Mesendoderm (in vitro differentiated cells): ENCODE measurements around the gene SGK1.

Source experiments
- DNase-seq: peaks from one replicate; pipeline ENCODE4 v3.0.0; 2013
- H2AK5ac ChIP-seq: 2 replicates; pipeline ENCODE4 v1.6.1; 2013; ENCODE audit warnings: low read length, inconsistent platforms
- H2BK120ac ChIP-seq: 2 replicates; pipeline ENCODE4 v1.6.1; 2013; ENCODE audit warnings: low read depth, mild to moderate bottlenecking, low read length, moderate library complexity, mixed read lengths
- H2BK15ac ChIP-seq: replicated peaks from 2 replicates; pipeline ENCODE4 v1.6.1; 2013; ENCODE audit warnings: low read depth, mild to moderate bottlenecking, moderate library complexity
- H2BK5ac ChIP-seq: 2 replicates; pipeline ENCODE4 v1.6.1; 2013; ENCODE audit warnings: low read length, inconsistent platforms
- H3K18ac ChIP-seq: 2 replicates; pipeline ENCODE4 v1.6.1; 2013; ENCODE audit warnings: mild to moderate bottlenecking, low read length, mixed read lengths
- H3K23ac ChIP-seq: one replicate; pipeline ENCODE4 v1.6.1; 2013; ENCODE audit warnings: low read length
- H3K27ac ChIP-seq: 2 replicates; pipeline ENCODE4 v1.5.1; 2013; ENCODE audit warnings: low read depth, mild to moderate bottlenecking, inconsistent platforms, low read length, moderate library complexity
- H3K27me3 ChIP-seq: 2 replicates; pipeline ENCODE4 v1.6.1; 2013; ENCODE audit warnings: low read length, control low read depth, mild to moderate bottlenecking, inconsistent platforms; ENCODE audit not compliant: insufficient read depth, poor library complexity
- H3K36me3 ChIP-seq: 2 replicates; pipeline ENCODE4 v1.6.1; 2013; ENCODE audit warnings: low read length, inconsistent platforms; ENCODE audit not compliant: control insufficient read depth, insufficient read depth
- H3K4ac ChIP-seq: one replicate; pipeline ENCODE4 v1.6.1; 2013; ENCODE audit warnings: low read depth, mild to moderate bottlenecking, low read length, moderate library complexity
- H3K4me1 ChIP-seq: 2 replicates; pipeline ENCODE4 v1.6.1; 2013; ENCODE audit warnings: low read depth, low read length, inconsistent platforms; ENCODE audit not compliant: control insufficient read depth
- H3K4me2 ChIP-seq: 2 replicates; pipeline ENCODE4 v1.6.1; 2013; ENCODE audit warnings: low read length
- H3K4me3 ChIP-seq: 2 replicates; pipeline ENCODE4 v1.5.1; 2013; ENCODE audit warnings: mild to moderate bottlenecking, low read length
- H3K56ac ChIP-seq: one replicate; pipeline ENCODE4 v1.6.1; 2013; ENCODE audit warnings: low read length
- H3K79me1 ChIP-seq: 2 replicates; pipeline ENCODE4 v1.6.1; 2013; ENCODE audit warnings: low read length, inconsistent platforms
- H3K79me2 ChIP-seq: 2 replicates; pipeline ENCODE4 v1.6.1; 2013; ENCODE audit warnings: mild to moderate bottlenecking, low read length; ENCODE audit not compliant: control insufficient read depth, insufficient read depth
- H3K9ac ChIP-seq: 2 replicates; pipeline ENCODE4 v1.6.1; 2013; ENCODE audit warnings: low read length, inconsistent platforms
- H4K5ac ChIP-seq: one replicate; pipeline ENCODE4 v1.6.1; 2013; ENCODE audit warnings: low read length
- H4K8ac ChIP-seq: one replicate; pipeline ENCODE4 v1.6.1; 2013; ENCODE audit warnings: low read depth, mild to moderate bottlenecking, control low read depth, low read length, moderate library complexity
- WGBS: extraction: QIAGEN DNeasy Blood & Tissue Kit; methylation state at CpG from one replicate; pipeline ENCODE4 v1.1.7; 2013; ENCODE audit warnings: low lambda C conversion rate, missing lambda C conversion rate; ENCODE audit not compliant: insufficient coverage; ENCODE audit errors: extremely low coverage; 5-methylcytosine and 5-hydroxymethylcytosine counted together

The SGK1 gene

DNA sequence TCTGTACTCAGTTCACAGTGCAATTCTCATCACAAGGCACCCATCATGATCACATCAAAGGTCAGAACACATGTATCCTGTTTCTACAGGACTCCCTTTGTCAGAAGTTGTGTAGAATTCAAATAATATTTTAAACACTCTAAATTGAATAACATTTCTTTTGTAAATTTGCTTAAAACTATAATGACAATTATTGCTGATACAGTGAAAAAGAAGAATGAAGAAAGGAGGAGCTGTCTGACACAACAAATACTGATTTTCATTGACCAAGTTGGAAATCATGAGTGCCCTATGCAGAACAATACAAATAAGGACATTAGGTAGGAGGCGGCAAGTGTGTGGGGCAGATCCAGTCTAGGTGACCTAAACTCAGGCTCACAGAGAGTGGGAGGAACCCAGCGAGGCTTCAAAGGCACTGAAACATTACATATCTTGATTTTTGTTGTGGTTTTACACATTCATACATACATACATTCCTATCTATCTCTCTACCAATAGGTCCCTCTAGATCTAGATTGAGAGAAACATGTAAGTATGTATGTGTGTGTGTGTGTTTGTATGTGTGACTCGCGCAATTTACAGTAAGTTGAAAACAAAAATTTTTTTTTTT, 186.3 kb downstream of the SGK1 start:
- no peak overlapping the region for H4K8ac ChIP-seq
- no peaks in the 10 kb centered on the region for H3K27me3 ChIP-seq
- H3K79me1 ChIP-seq = no peaks in the 10 kb centered on the region
- H2BK5ac ChIP-seq = no peak overlapping the region
- H3K27ac ChIP-seq = no peak overlapping the region
- no CpG with 5 or more reads among the region's 4 CpGs for WGBS
- H3K79me2 ChIP-seq = no peaks in the 10 kb centered on the region
- no peak overlapping the region for H3K4me2 ChIP-seq
- no peak overlapping the region for H2AK5ac ChIP-seq
- no peak overlapping the region for H3K56ac ChIP-seq
- no peak overlapping the region for H3K9ac ChIP-seq
- DNase-seq = no peak
- H2BK15ac ChIP-seq = no peak overlapping the region
- no peak overlapping the region for H3K23ac ChIP-seq
- no peak overlapping the region for H4K5ac ChIP-seq
- H3K4me1 ChIP-seq = no peaks in the 10 kb centered on the region
- H3K18ac ChIP-seq = no peak overlapping the region
- H3K36me3 ChIP-seq = no peaks in the 10 kb centered on the region
- no peak overlapping the region for H3K4ac ChIP-seq
- no peak overlapping the region for H3K4me3 ChIP-seq
- no peak overlapping the region for H2BK120ac ChIP-seq

DNA sequence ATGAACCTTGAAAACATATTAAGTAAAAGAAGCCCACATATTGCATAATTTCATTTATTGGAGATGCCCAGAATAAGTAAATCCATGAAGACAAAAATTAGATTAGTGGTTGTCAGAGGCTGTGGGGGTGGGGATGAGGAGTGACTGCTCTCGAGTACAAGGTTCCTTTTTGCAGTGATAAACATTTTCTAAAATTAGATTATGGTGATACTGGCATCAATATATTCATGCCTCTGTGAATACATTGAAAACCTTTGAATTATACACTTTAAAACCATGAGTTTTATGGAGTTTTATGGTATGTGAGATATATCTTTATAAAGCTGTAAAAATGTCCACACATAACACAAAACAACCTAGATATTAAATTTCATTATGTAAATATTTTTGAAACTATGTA, 189.8 kb downstream of the SGK1 start:
- Histone ChIP-seq H3K79me2 (no peaks in the 10 kb centered on the region), H3K4me2 (no peak overlapping the region), H2AK5ac (no peak overlapping the region), H3K9ac (no peak overlapping the region), H3K27ac (no peak overlapping the region), H2BK15ac (no peak overlapping the region), H3K27me3 (no peaks in the 10 kb centered on the region), H3K4me3 (no peak overlapping the region), H4K8ac (no peak overlapping the region), H3K4ac (no peak overlapping the region), H3K36me3 (no peaks in the 10 kb centered on the region), H3K4me1 (no peaks in the 10 kb centered on the region), H2BK5ac (no peak overlapping the region), H3K79me1 (no peaks in the 10 kb centered on the region), H3K23ac (no peak overlapping the region), H4K5ac (no peak overlapping the region), H3K56ac (no peak overlapping the region), H2BK120ac (no peak overlapping the region), H3K18ac (no peak overlapping the region)
- no CpG with 5 or more reads among the region's 1 CpG for WGBS
- no peak for DNase-seq

DNA sequence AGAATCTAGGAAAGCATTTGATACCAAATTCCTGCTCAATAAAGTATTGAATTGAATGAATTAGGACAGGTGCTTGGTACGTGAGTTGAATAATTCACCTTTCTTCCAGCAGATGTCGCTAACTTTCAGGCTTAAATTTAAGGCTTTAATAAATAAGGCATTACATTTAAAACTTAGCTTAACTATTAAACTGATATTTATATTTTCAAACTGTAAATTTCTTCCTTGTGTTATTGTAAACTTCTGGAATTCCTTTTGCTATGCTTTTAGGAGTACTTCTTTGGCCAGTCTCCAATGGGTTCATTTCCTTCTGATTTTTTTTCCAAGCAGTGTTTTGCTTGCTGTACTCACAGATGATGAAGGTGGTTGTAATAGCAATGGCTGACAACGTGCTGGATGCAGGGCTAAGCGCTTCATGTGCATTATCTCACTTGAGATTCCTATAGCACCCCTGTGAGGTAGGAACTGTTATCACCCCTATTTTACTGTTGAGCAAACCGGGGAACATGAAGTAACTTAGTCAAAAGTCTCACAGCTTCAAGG, 194.2 kb downstream of the SGK1 start:
- H3K27ac ChIP-seq = no peak overlapping the region
- H3K4me2 ChIP-seq = no peak overlapping the region
- no peaks in the 10 kb centered on the region for H3K4me1 ChIP-seq
- H3K79me1 ChIP-seq = no peaks in the 10 kb centered on the region
- no peak overlapping the region for H2BK15ac ChIP-seq
- no peak overlapping the region for H3K9ac ChIP-seq
- no peak overlapping the region for H3K56ac ChIP-seq
- H2BK120ac ChIP-seq = no peak overlapping the region
- peak; percentile 90 for DNase-seq
- no peak overlapping the region for H3K23ac ChIP-seq
- H2AK5ac ChIP-seq = no peak overlapping the region
- H4K5ac ChIP-seq = no peak overlapping the region
- no peaks in the 10 kb centered on the region for H3K27me3 ChIP-seq
- no peaks in the 10 kb centered on the region for H3K36me3 ChIP-seq
- H2BK5ac ChIP-seq = no peak overlapping the region
- no peak overlapping the region for H3K18ac ChIP-seq
- H3K4ac ChIP-seq = no peak overlapping the region
- H3K79me2 ChIP-seq = no peaks in the 10 kb centered on the region
- WGBS = no CpG with 5 or more reads among the region's 5 CpGs
- H3K4me3 ChIP-seq = no peak overlapping the region
- no peak overlapping the region for H4K8ac ChIP-seq

DNA sequence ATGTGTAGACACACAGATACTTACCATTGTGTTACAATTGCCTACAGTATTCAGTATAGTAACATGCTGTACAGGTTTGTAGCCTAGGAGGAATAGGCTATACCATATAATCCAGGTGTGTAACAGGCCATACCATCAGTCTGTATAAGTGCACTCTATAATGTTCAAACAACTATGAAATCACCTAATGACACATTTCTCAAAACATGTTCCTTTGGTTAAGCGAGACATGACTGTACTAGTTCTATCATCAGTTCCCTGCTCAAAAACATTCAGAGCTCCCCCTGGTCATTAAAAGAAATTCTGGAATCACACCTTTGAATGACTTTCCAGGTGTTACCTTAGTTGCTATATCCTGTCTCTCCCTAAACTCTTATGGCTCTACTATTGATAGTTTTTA, 195.1 kb downstream of the SGK1 start:
- Histone ChIP-seq H3K79me2 (no peaks in the 10 kb centered on the region), H4K8ac (no peak overlapping the region), H3K27me3 (no peaks in the 10 kb centered on the region), H3K4me3 (no peak overlapping the region), H3K27ac (no peak overlapping the region), H2AK5ac (no peak overlapping the region), H4K5ac (no peak overlapping the region), H2BK5ac (no peak overlapping the region), H3K4me1 (no peaks in the 10 kb centered on the region), H3K56ac (no peak overlapping the region), H3K79me1 (no peaks in the 10 kb centered on the region), H3K9ac (no peak overlapping the region), H3K36me3 (no peaks in the 10 kb centered on the region), H2BK15ac (no peak overlapping the region), H2BK120ac (no peak overlapping the region), H3K23ac (no peak overlapping the region), H3K18ac (no peak overlapping the region), H3K4me2 (no peak overlapping the region), H3K4ac (no peak overlapping the region)
- no CpG with 5 or more reads among the region's 1 CpG for WGBS
- no peak for DNase-seq

DNA sequence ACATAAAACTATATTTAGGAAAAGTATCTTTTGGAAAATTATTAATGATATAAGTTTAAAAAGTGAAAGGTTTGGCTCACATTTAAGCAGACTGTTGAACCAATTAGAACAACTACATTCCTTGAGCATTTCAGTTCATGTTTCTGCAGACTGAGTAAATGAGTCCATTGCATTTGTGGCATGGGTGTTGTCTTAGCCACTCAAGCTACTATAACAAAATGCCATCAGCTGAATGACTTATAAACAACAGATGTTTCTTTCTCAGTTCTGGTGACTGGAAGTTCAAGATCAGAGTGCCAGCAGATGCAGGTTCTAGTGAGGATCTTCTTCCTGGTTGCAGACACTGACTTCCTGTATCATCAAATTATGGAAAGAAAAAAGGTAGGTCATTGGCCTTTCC, 198.4 kb downstream of the SGK1 start:
- no peaks in the 10 kb centered on the region for H3K36me3 ChIP-seq
- no peak overlapping the region for H3K23ac ChIP-seq
- H3K4me2 ChIP-seq = no peak overlapping the region
- no peak overlapping the region for H3K4ac ChIP-seq
- no peak overlapping the region for H4K8ac ChIP-seq
- H3K18ac ChIP-seq = no peak overlapping the region
- H3K79me2 ChIP-seq = no peaks in the 10 kb centered on the region
- H2BK120ac ChIP-seq = no peak overlapping the region
- no peak for DNase-seq
- no peak overlapping the region for H3K9ac ChIP-seq
- H2AK5ac ChIP-seq = no peak overlapping the region
- no peak overlapping the region for H2BK5ac ChIP-seq
- no peaks in the 10 kb centered on the region for H3K79me1 ChIP-seq
- no peak overlapping the region for H2BK15ac ChIP-seq
- H3K4me1 ChIP-seq = no peaks in the 10 kb centered on the region
- no peak overlapping the region for H3K27ac ChIP-seq
- H3K56ac ChIP-seq = no peak overlapping the region
- no peaks in the 10 kb centered on the region for H3K27me3 ChIP-seq
- H3K4me3 ChIP-seq = no peak overlapping the region
- H4K5ac ChIP-seq = no peak overlapping the region
